ENCODE measurements around the gene PCSK9.

Gene PCSK9

GRCh38 chr1:55044617-55045397 lies 5.5 kb downstream of the PCSK9 start:
- DNase-seq (ENCODE audit: low read depth): no peak

DNA sequence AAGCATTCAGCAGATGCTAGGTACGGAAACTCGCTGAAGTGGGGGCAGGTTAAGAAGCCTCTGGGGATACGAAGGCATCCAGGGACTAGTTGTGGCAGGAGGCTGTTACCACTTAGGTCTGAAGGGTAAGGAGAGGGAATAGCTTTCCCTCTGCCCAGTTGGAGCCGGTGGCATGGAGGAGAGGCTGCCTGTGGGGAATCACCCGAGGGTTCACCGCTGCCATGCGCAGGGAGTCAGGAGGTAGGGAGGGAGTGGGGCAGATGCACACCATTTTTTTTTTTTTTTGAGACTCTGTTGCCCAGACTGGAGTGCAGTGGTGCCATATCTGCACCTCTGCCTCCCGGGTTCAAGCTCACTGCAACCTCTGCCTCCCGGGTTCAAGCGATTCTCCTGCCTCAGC lies 6.1 kb downstream of the PCSK9 start:
- no peak for DNase-seq (ENCODE audit: low read depth)

DNA sequence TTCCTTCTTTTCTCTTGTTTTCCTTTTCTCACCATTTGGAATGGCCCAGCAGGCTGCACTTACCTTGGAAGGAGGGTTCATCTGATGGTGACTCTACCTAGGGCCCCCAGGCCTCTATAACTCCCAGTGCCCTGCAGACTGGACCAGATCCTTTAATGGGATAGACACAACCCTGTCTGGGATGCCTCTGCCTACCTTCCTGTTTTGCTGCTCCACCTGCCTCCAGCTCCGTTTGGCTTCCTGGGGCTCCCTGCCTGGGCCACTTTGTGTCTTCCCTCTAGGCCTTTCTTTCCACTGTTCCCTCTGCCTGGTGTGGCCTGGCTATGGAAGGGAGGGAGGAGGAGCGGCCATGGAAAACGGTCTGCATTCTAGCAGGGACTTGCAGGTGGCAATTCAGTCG lies 7.5 kb downstream of the PCSK9 start:
- DNase-seq (ENCODE audit: low read depth): no peak

- no peak for DNase-seq (ENCODE audit: low read depth)
Observed at GRCh38 chr1:55047611-55048010, 8.3 kb downstream of the PCSK9 start.

GRCh38 chr1:55048453-55049270 lies 9.3 kb downstream of the PCSK9 start:
- no peak for DNase-seq (ENCODE audit: low read depth)

DNA sequence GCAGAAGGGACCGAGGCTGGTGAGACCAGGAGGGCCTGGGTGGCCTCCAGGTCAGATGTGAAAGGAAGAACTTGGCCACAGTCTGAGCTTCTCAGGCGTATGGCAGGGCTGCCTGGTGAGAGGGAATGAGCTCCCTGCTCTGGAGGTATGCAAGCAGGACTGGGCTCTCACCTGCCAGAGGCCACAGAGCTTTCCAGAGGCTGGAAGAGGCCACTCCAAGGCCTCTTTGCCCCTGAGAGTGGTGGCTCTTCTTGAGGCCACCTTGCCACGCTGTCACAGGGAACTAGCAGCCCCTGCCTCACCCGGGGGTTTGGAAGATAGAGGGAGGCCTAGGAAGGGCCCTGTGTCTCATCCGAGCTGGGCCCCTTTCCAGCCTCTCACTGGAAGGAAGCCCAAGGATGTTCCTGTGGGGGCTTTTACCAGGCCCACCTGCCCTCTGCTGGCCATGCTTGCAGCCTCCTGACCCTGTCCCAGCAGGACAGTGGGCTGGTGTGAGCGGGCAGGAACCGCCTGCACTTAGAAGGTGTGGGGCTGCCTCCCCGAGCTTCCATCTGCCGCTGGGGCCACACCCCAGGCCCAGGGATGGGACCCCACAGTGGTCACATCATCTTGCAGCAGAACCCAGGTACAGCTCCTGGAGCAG lies 10.0 kb downstream of the PCSK9 start:
- DNase-seq (ENCODE audit: low read depth): no peak

DNA sequence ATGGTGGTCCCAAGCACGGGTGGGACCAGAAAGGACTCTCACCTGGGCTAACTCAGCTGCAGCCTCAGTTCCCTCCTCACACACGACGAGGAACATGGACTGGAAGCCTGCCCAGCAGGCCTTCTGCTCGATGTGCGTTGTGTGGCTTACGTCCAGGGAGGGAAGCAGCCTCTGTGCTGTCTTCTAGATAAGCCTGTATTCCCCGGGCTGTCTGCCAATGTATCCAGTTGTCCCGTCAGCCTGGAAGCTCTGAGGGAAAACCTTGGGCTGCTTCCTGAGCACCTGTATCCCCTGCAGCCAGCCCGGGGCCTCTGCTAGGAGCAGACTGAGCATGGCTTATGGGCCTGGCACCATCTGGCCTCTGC lies 10.5 kb downstream of the PCSK9 start:
- DNase-seq (ENCODE audit: low read depth): no peak

DNA sequence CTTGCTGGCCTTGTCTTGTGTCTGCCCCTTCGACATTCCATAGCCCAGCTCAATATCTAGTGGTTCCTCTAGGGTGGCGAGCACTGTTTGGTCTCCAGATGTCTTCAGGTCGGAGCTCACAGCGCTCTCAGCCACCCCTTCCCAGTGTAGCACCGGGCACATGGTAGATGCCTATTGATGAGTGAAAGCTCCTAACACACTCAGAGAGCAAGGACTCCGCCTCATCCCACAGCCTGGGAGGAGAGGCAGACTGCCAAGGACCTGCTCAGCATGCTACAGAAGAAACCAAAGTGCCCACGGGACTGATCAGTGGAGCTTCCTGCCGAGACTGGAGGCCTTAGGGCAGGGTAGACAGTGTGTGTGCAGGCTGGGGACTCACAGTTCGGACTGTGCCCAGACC lies 10.9 kb downstream of the PCSK9 start:
- no peak for DNase-seq (ENCODE audit: low read depth)

- no peak for DNase-seq (ENCODE audit: low read depth)
Observed at GRCh38 chr1:55051169-55051568, 11.8 kb downstream of the PCSK9 start.

DNA sequence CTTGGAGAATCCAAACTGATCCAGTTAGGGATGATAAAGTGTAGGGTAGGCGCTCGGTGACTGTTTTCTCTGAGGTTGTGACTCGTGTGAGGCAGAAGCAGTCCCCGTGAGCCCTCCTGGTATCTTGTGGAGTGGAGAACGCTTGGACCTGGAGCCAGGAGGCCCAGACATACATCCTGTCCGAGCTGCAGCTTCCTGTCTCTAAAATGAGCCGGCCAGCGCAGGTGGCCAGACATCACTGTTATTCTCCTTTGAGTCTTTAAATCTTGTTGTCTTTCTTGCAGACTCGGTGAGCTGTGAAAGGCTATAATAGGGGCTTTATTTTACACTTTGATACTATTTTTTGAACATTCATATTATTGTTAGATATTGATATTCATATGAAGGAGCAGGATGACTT lies 12.3 kb downstream of the PCSK9 start:
- no peak for DNase-seq (ENCODE audit: low read depth)

DNA sequence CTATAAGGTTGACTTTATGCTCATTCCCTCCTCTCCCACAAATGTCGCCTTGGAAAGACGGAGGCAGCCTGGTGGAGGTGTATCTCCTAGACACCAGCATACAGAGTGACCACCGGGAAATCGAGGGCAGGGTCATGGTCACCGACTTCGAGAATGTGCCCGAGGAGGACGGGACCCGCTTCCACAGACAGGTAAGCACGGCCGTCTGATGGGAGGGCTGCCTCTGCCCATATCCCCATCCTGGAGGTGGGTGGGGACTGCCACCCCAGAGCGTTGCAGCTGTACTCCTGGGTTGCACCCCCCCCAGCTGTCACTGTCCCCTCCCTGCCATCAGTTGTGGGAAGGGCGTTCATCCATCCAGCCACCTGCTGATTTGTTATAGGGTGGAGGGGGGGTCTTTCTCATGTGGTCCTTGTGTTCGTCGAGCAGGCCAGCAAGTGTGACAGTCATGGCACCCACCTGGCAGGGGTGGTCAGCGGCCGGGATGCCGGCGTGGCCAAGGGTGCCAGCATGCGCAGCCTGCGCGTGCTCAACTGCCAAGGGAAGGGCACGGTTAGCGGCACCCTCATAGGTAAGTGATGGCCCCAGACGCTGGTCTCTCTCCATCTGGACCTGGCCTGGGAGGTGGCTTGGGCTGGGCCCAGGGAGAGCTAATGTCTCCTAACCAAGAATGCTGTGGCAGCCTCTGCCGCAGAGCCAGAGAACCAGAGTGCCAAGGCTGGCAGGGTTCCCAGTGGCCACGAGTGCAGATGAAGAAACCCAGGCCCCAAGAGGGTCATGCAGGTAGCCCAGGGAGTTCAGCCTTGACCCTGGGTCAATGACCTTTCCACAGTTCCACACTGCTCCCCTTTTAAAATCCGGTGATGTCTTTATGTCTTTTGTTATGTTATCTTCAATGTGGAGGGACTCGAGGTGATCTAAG lies 13.1 kb downstream of the PCSK9 start:
- no peak for DNase-seq (ENCODE audit: low read depth)

GRCh38 chr1:55053265-55053954 lies 14.1 kb downstream of the PCSK9 start:
- DNase-seq (ENCODE audit: low read depth): no peak

GRCh38 chr1:55054396-55054795 lies 15.0 kb downstream of the PCSK9 start:
- no peak for DNase-seq (ENCODE audit: low read depth)

- DNase-seq (ENCODE audit: low read depth): no peak
Observed at GRCh38 chr1:55055084-55055882, 15.9 kb downstream of the PCSK9 start.

- no peak for DNase-seq (ENCODE audit: low read depth)
Observed at GRCh38 chr1:55055951-55056631, 16.7 kb downstream of the PCSK9 start.

GRCh38 chr1:55056632-55056992 lies 17.3 kb downstream of the PCSK9 start:
- no peak for DNase-seq (ENCODE audit: low read depth)

DNA sequence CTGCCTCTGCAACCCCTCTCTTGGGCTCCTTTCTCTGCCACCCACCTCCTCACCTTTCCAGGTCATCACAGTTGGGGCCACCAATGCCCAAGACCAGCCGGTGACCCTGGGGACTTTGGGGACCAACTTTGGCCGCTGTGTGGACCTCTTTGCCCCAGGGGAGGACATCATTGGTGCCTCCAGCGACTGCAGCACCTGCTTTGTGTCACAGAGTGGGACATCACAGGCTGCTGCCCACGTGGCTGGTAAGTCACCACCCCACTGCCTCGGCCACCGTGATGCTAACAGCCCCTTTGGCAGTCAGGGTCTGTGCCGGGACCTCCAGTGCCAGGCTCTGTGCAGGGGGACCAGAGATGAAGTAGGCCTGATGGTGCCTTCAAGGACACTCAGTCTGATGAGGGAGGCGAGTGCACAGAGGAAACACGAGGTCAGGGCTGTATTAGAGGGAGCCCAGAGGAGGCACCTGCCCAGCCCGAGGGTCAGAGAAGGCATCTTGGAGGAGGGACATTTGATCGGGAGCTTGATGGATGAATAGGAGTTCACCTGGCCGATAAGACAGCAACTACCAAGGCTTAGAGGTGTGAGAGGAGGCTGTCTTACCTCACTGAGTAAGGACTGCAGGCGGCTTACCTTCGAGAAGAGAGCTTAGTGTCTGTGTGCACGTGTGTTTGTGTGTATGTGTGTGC lies 18.1 kb downstream of the PCSK9 start:
- DNase-seq (ENCODE audit: low read depth): no peak

- no peak for DNase-seq (ENCODE audit: low read depth)
Observed at GRCh38 chr1:55057956-55058298, 18.6 kb downstream of the PCSK9 start.

DNA sequence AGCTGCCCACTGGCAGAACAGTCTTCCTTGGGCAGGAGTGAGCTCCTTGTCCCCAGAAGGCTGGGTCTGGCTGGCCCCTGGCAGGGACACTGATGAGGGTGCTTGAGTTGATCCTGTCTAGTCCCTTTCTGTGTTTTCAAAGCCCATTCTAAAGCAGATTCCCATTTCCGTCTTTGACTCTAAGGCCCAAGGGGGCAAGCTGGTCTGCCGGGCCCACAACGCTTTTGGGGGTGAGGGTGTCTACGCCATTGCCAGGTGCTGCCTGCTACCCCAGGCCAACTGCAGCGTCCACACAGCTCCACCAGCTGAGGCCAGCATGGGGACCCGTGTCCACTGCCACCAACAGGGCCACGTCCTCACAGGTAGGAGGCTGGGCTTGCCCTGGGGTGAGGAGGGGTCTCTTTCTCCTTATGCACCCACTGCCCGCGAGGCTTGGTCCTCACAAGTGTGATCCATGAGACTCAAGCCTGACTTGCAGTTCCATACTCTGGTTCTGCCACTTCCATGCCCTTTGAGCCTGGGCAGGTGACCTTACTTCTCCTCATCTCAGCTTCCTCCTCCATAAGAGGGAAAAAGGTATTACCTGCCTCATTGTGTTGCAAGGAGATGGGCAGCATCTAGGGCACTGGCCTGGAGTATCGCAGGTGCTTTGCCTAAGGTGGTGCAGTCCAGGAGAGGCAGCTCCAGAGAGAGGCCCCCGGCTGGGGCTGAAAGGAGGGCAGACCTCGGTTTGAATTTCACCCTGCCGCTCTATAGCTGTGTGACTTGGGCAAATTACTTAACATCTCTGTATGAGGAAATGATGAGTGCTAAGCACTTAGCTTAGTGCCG lies 20.2 kb downstream of the PCSK9 start:
- DNase-seq (ENCODE audit: low read depth): no peak

Measured in stimulated activated CD8-positive, alpha-beta memory T cell treated with anti-CD3 and anti-CD28 coated beads, Interleukin-12 subunit alpha, Interleukin-12 subunit beta, amount 100 ng/mL, for 4 hours (primary cell).